ENCODE measurements around the gene PLK2.

DNA sequence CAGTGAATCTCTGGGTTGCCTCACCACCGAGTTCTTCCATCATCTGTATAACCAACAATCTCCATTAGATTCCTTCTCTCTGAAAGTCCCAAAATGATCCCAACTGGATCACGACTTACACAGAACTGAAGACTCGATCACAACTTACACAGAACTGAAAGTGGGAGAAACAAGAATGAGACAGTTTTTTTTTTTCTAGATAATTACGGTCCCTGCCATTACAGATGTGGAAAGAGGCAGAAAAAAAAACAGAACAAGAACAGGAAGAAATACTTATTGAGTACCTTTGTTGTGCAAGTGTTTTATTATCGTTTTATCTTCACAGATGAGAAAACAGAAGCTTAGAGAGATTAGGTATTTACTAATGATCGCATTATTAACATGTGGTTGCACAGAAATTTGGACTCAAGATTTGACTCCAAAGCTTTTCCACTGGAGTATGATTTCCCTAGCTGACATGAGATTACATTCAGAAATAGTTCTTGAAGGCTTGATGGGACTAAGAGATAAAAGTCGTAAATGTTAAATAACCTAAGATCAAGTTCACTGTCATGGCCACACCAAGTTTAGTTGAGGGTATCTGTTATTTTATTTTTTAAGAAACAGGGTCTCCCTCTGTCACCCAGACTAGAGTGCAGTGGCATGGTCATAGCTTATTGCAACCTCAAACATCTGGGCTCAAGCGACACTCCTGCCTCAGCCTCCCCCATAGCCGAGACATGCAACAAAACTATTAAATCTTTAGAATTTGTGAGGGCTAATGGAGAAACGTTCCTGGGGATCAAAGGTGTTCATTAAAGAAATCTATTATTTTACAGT is 8.9 kb downstream of the PLK2 start:
- TF ChIP-seq BACH2 (CRISPR knock-in tag; IDR thresholded peaks at IDR 0.05; ENCODE audit: borderline replicate concordance) = no peak
- TF ChIP-seq, protein P1, sequence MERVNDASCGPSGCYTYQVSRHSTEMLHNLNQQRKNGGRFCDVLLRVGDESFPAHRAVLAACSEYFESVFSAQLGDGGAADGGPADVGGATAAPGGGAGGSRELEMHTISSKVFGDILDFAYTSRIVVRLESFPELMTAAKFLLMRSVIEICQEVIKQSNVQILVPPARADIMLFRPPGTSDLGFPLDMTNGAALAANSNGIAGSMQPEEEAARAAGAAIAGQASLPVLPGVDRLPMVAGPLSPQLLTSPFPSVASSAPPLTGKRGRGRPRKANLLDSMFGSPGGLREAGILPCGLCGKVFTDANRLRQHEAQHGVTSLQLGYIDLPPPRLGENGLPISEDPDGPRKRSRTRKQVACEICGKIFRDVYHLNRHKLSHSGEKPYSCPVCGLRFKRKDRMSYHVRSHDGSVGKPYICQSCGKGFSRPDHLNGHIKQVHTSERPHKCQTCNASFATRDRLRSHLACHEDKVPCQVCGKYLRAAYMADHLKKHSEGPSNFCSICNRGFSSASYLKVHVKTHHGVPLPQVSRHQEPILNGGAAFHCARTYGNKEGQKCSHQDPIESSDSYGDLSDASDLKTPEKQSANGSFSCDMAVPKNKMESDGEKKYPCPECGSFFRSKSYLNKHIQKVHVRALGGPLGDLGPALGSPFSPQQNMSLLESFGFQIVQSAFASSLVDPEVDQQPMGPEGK (CRISPR knock-in tag; IDR thresholded peaks at IDR 0.05; ENCODE audit: borderline replicate concordance) = no peak; the same call in 1 of the 2 replicates
- no peak; the same call in none of the 2 replicates for TF ChIP-seq TOX (CRISPR knock-in tag; IDR thresholded peaks at IDR 0.05; ENCODE audit: borderline replicate concordance)
- TF ChIP-seq OSR1 (CRISPR knock-in tag; IDR thresholded peaks at IDR 0.05) = no peak
- TF ChIP-seq, protein P2, sequence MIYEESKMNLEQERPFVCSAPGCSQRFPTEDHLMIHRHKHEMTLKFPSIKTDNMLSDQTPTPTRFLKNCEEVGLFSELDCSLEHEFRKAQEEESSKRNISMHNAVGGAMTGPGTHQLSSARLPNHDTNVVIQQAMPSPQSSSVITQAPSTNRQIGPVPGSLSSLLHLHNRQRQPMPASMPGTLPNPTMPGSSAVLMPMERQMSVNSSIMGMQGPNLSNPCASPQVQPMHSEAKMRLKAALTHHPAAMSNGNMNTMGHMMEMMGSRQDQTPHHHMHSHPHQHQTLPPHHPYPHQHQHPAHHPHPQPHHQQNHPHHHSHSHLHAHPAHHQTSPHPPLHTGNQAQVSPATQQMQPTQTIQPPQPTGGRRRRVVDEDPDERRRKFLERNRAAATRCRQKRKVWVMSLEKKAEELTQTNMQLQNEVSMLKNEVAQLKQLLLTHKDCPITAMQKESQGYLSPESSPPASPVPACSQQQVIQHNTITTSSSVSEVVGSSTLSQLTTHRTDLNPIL (CRISPR knock-in tag; IDR thresholded peaks at IDR 0.05; ENCODE audit: low read depth) = 0 out of 2 replicates have a peak, but pooled peaks have one; percentile 28
- no peak for TF ChIP-seq PPARA (CRISPR knock-in tag; IDR thresholded peaks at IDR 0.05; ENCODE audit: borderline replicate concordance)
- TF ChIP-seq ZC3H10 (CRISPR knock-in tag; IDR thresholded peaks at IDR 0.05) = no peak
- no peak for TF ChIP-seq ARNTL (CRISPR knock-in tag; IDR thresholded peaks at IDR 0.05; ENCODE audit: borderline replicate concordance, low read depth)
- TF ChIP-seq ISL1 (CRISPR knock-in tag; IDR thresholded peaks at IDR 0.05) = no peak
- TF ChIP-seq TCF4 (CRISPR knock-in tag; IDR thresholded peaks at IDR 0.05; ENCODE audit: borderline replicate concordance) = no peak
- TF ChIP-seq, protein P3, sequence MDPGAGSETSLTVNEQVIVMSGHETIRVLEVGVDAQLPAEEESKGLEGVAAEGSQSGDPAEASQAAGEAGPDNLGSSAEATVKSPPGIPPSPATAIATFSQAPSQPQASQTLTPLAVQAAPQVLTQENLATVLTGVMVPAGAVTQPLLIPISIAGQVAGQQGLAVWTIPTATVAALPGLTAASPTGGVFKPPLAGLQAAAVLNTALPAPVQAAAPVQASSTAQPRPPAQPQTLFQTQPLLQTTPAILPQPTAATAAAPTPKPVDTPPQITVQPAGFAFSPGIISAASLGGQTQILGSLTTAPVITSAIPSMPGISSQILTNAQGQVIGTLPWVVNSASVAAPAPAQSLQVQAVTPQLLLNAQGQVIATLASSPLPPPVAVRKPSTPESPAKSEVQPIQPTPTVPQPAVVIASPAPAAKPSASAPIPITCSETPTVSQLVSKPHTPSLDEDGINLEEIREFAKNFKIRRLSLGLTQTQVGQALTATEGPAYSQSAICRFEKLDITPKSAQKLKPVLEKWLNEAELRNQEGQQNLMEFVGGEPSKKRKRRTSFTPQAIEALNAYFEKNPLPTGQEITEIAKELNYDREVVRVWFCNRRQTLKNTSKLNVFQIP (CRISPR knock-in tag; IDR thresholded peaks at IDR 0.05; ENCODE audit: borderline replicate concordance, low read depth) = no peak
- no peak for TF ChIP-seq ZFP3 (CRISPR knock-in tag; IDR thresholded peaks at IDR 0.05)
- TF ChIP-seq ZFP30 (CRISPR knock-in tag; IDR thresholded peaks at IDR 0.05) = no peak
- TF ChIP-seq RARB (CRISPR knock-in tag; IDR thresholded peaks at IDR 0.05) = no peak
